Measurements from ENCODE around the gene CDH4. TPM values are rescaled to one million over a fixed set of nuclear protein-coding genes. Genes with fewer than 3 reads are reported as not detected.

Gene CDH4
- total RNA-seq, 3 donors from 2014 or later (not counting 1 experiment from before 2014, with no cell fraction given), result 0.18 TPM; not detected in 2

GRCh38 chr20:61538943-61539265 is 286.8 kb downstream of the CDH4 start:
- Histone ChIP-seq H3K27me3 (ENCODE audit: control insufficient read depth, insufficient read depth, low read length) (no peaks in the 10 kb centered on the region), H3K4me3 (ENCODE audit: low read length) (no peak overlapping the region), H3K4me1 (ENCODE audit: control insufficient read depth, insufficient read depth, low read length) (no peaks in the 10 kb centered on the region), H3K9me3 (ENCODE audit: control insufficient read depth, insufficient read depth, low read length) (peaks cover 6% of the 10 kb centered on the region), H3K27ac (ENCODE audit: low read length) (no peak overlapping the region), H3K36me3 (ENCODE audit: control insufficient read depth, insufficient read depth, low read length) (no peaks in the 10 kb centered on the region)
- intact Hi-C loops (cut with micrococcal nuclease), result no loop called here
- DNase-seq (no peak), ATAC-seq (no peak)
- no peaks in the 10 kb centered on the region for H3K36me3 Mint-ChIP-seq
- H3K4me3 Mint-ChIP-seq, result no peak overlapping the region
- no peaks in the 10 kb centered on the region for H3K4me1 Mint-ChIP-seq
- no peaks in the 10 kb centered on the region for H3K9me3 Mint-ChIP-seq
- TF ChIP-seq CTCF (IDR thresholded peaks at IDR 0.05), result no peak
- H3K27ac Mint-ChIP-seq, result no peak overlapping the region
- whole genome bisulfite sequencing (ENCODE audit: insufficient coverage), result 88% methylated on average over 8 of the region's 8 CpGs
- no peaks in the 10 kb centered on the region for H3K27me3 Mint-ChIP-seq (ENCODE audit: low read depth in 2 of 2)

- no peak for DNase-seq
- no peak for TF ChIP-seq CTCF (IDR thresholded peaks at IDR 0.05)
- Mint-ChIP-seq H3K9me3 (no peaks in the 10 kb centered on the region), H3K27ac (no peak overlapping the region), H3K4me3 (no peak overlapping the region), H3K4me1 (no peaks in the 10 kb centered on the region), H3K36me3 (no peaks in the 10 kb centered on the region), H3K27me3 (ENCODE audit: low read depth in 2 of 2) (no peaks in the 10 kb centered on the region)
- intact Hi-C loops (cut with micrococcal nuclease), result no loop called here
- ATAC-seq, result no peak
- Histone ChIP-seq H3K27ac (ENCODE audit: low read length) (no peak overlapping the region), H3K36me3 (ENCODE audit: control insufficient read depth, insufficient read depth, low read length) (no peaks in the 10 kb centered on the region), H3K27me3 (ENCODE audit: control insufficient read depth, insufficient read depth, low read length) (no peaks in the 10 kb centered on the region), H3K4me3 (ENCODE audit: low read length) (no peak overlapping the region), H3K4me1 (ENCODE audit: control insufficient read depth, insufficient read depth, low read length) (no peaks in the 10 kb centered on the region), H3K9me3 (ENCODE audit: control insufficient read depth, insufficient read depth, low read length) (peaks cover 6% of the 10 kb centered on the region)
- 89% methylated on average over 18 of the region's 19 CpGs for WGBS (ENCODE audit: insufficient coverage)
Measured at GRCh38 chr20:61539706-61540360, 287.8 kb downstream of the CDH4 start.

- intact Hi-C loops (cut with micrococcal nuclease), result no loop called here
- Mint-ChIP-seq H3K27ac (no peak overlapping the region), H3K9me3 (peaks cover 0 to 5% of the 10 kb centered on the region in 2 donors), H3K27me3 (ENCODE audit: low read depth in 2 of 2) (no peaks in the 10 kb centered on the region), H3K4me3 (no peak overlapping the region), H3K4me1 (no peaks in the 10 kb centered on the region), H3K36me3 (no peaks in the 10 kb centered on the region)
- Histone ChIP-seq H3K9me3 (ENCODE audit: control insufficient read depth, insufficient read depth, low read length) (peaks cover 8% of the 10 kb centered on the region), H3K27me3 (ENCODE audit: control insufficient read depth, insufficient read depth, low read length) (no peaks in the 10 kb centered on the region), H3K4me1 (ENCODE audit: control insufficient read depth, insufficient read depth, low read length) (no peaks in the 10 kb centered on the region), H3K27ac (ENCODE audit: low read length) (no peak overlapping the region), H3K36me3 (ENCODE audit: control insufficient read depth, insufficient read depth, low read length) (no peaks in the 10 kb centered on the region), H3K4me3 (ENCODE audit: low read length) (no peak overlapping the region)
- 69% methylated on average over 7 of the region's 7 CpGs for WGBS (ENCODE audit: insufficient coverage)
- ATAC-seq (no peak), DNase-seq (no peak)
- TF ChIP-seq CTCF (IDR thresholded peaks at IDR 0.05), result no peak
Measured at GRCh38 chr20:61541537-61541936, 289.5 kb downstream of the CDH4 start.

- intact Hi-C loops (cut with micrococcal nuclease), result no loop called here
- WGBS (ENCODE audit: insufficient coverage), result 86% methylated on average over 6 of the region's 8 CpGs
Measured at GRCh38 chr20:61543086-61543485, 291.0 kb downstream of the CDH4 start.

More at GRCh38 chr20:61543086-61543485, 291.0 kb downstream of the CDH4 start:
- Mint-ChIP-seq H3K36me3 (no peaks in the 10 kb centered on the region), H3K27me3 (ENCODE audit: low read depth in 2 of 2) (no peaks in the 10 kb centered on the region), H3K4me3 (no peak overlapping the region), H3K4me1 (no peaks in the 10 kb centered on the region), H3K9me3 (peaks cover 0 to 5% of the 10 kb centered on the region in 2 donors), H3K27ac (no peak overlapping the region)
- H3K27ac ChIP-seq (ENCODE audit: low read length), result no peak overlapping the region
- no peak for ATAC-seq
- H3K4me1 ChIP-seq (ENCODE audit: control insufficient read depth, insufficient read depth, low read length), result no peaks in the 10 kb centered on the region
- H3K9me3 ChIP-seq (ENCODE audit: control insufficient read depth, insufficient read depth, low read length), result peaks cover 15% of the 10 kb centered on the region
- no peaks in the 10 kb centered on the region for H3K36me3 ChIP-seq (ENCODE audit: control insufficient read depth, insufficient read depth, low read length)
- no peak for TF ChIP-seq CTCF (IDR thresholded peaks at IDR 0.05)
- DNase-seq, result no peak
- no peak overlapping the region for H3K4me3 ChIP-seq (ENCODE audit: low read length)
- no peaks in the 10 kb centered on the region for H3K27me3 ChIP-seq (ENCODE audit: control insufficient read depth, insufficient read depth, low read length)
